ENCODE measurements around the gene CNNM2. TPM values are rescaled to one million over a fixed set of nuclear protein-coding genes. Genes with fewer than 3 reads are reported as not detected.

CNNM2 gene
- total RNA-seq, 4 donors from 2014 or later: 9.9 to 21.0 (median 10.5) TPM

GRCh38 chr10:103047381-103047780 is 129.3 kb downstream of the CNNM2 start:
- no peak overlapping the region for H3K27ac ChIP-seq
- WGBS, 2 donors: 88 to 95% methylated on average over 3 of the region's 3 CpGs
- no peak for TF ChIP-seq EP300 (IDR thresholded peaks at IDR 0.05)
- H3K4me3 ChIP-seq: no peak overlapping the region
- peaks cover 0 to 8% (median 0%) of the 10 kb centered on the region in 3 donors for H3K36me3 ChIP-seq
- no peaks in the 10 kb centered on the region for H3K27me3 ChIP-seq
- DNase-seq (ENCODE audit: low spot score in 2 of 2): no peak
- no peaks in the 10 kb centered on the region for H3K9me3 ChIP-seq
- peaks cover 0 to 6% (median 0%) of the 10 kb centered on the region in 4 donors for H3K4me1 ChIP-seq

- 86 to 96% methylated on average over 6 of the region's 6 CpGs for WGBS, 2 donors
Measured at GRCh38 chr10:103049237-103049636, 131.1 kb downstream of the CNNM2 start.

GRCh38 chr10:103053659-103054581 is 135.8 kb downstream of the CNNM2 start:
- no peaks in the 10 kb centered on the region for H3K27me3 ChIP-seq
- peaks cover 0 to 10% (median 0%) of the 10 kb centered on the region in 4 donors for H3K4me1 ChIP-seq
- peak; percentile 44 to 57 for DNase-seq (ENCODE audit: low spot score in 2 of 2)
- H3K36me3 ChIP-seq: peaks cover 0 to 18% (median 0%) of the 10 kb centered on the region in 3 donors
- peak overlapping the region in 2 of 4 donors; percentile 3 to 44 for H3K4me3 ChIP-seq
- WGBS, 2 donors: 35 to 40% methylated on average over 20 of the region's 20 CpGs
- no peaks in the 10 kb centered on the region for H3K9me3 ChIP-seq
- peak overlapping the region in 2 of 4 donors; percentile 44 to 64 for H3K27ac ChIP-seq
- TF ChIP-seq EP300 (IDR thresholded peaks at IDR 0.05): no peak
- peak in 2 of 5 experiments; percentile 24 to 31 for TF ChIP-seq CTCF (IDR thresholded peaks at IDR 0.05)
- TF ChIP-seq POLR2A (IDR thresholded peaks at IDR 0.05): no peak

More at GRCh38 chr10:103049237-103049636, 131.1 kb downstream of the CNNM2 start:
- Histone ChIP-seq H3K4me3 (no peak overlapping the region), H3K27me3 (no peaks in the 10 kb centered on the region), H3K9me3 (no peaks in the 10 kb centered on the region), H3K27ac (no peak overlapping the region), H3K4me1 (peaks cover 0 to 8% (median 2%) of the 10 kb centered on the region in 4 donors), H3K36me3 (peaks cover 0 to 8% (median 0%) of the 10 kb centered on the region in 3 donors)
- TF ChIP-seq CTCF (IDR thresholded peaks at IDR 0.05): no peak
- TF ChIP-seq POLR2A (IDR thresholded peaks at IDR 0.05): no peak
- no peak for TF ChIP-seq EP300 (IDR thresholded peaks at IDR 0.05)
- DNase-seq (ENCODE audit: low spot score in 2 of 2): no peak

GRCh38 chr10:103054621-103055020 is 136.5 kb downstream of the CNNM2 start:
- Histone ChIP-seq H3K27me3 (no peaks in the 10 kb centered on the region), H3K4me3 (peak overlapping the region in 1 of 4 donors; percentile 3), H3K4me1 (peaks cover 0 to 10% (median 0%) of the 10 kb centered on the region in 4 donors), H3K9me3 (no peaks in the 10 kb centered on the region), H3K36me3 (peaks cover 0 to 18% (median 0%) of the 10 kb centered on the region in 3 donors), H3K27ac (peak overlapping the region in 2 of 4 donors; percentile 22 to 44)
- no peak for TF ChIP-seq POLR2A (IDR thresholded peaks at IDR 0.05)
- no peak for TF ChIP-seq EP300 (IDR thresholded peaks at IDR 0.05)
- TF ChIP-seq CTCF (IDR thresholded peaks at IDR 0.05): no peak
- 80 to 83% methylated on average over 3 of the region's 3 CpGs for WGBS, 2 donors
- DNase-seq (ENCODE audit: low spot score in 2 of 2): no peak

- peaks cover 0 to 13% (median 0%) of the 10 kb centered on the region in 3 donors for H3K36me3 ChIP-seq
- H3K27me3 ChIP-seq: no peaks in the 10 kb centered on the region
- no peak for DNase-seq (ENCODE audit: low spot score in 2 of 2)
- H3K27ac ChIP-seq: no peak overlapping the region
- peaks cover 0 to 10% (median 0%) of the 10 kb centered on the region in 4 donors for H3K4me1 ChIP-seq
- TF ChIP-seq EP300 (IDR thresholded peaks at IDR 0.05) (no peak), POLR2A (IDR thresholded peaks at IDR 0.05) (no peak), CTCF (IDR thresholded peaks at IDR 0.05) (no peak)
- no peak overlapping the region for H3K4me3 ChIP-seq
- no peaks in the 10 kb centered on the region for H3K9me3 ChIP-seq
- 51 to 56% methylated on average over 4 of the region's 4 CpGs for WGBS, 2 donors
Measured at GRCh38 chr10:103055105-103055504, 137.0 kb downstream of the CNNM2 start.
